Ishikawa (cell line): Measurements from ENCODE around the gene JARID2.

Experiments used
- EGR1 ChIP-seq: IDR thresholded peaks from 2 replicates; pipeline ENCODE4 v1.6.1; 2012
- RAD21 ChIP-seq: IDR thresholded peaks from 2 replicates; pipeline ENCODE4 v1.6.1; 2012; ENCODE audit warnings: low read depth
- TEAD4 ChIP-seq: IDR thresholded peaks from 2 replicates; pipeline ENCODE4 v1.6.1; 2012
- TF ChIP-seq, protein P1 (sequence below): IDR thresholded peaks from 2 replicates; pipeline ENCODE4 v1.6.1; 2012; ENCODE audit warnings: low read depth, mild to moderate bottlenecking

- no peak for TF ChIP-seq RAD21
- TF ChIP-seq EGR1: no peak
- TF ChIP-seq TEAD4: no peak
- TF ChIP-seq, protein P1, sequence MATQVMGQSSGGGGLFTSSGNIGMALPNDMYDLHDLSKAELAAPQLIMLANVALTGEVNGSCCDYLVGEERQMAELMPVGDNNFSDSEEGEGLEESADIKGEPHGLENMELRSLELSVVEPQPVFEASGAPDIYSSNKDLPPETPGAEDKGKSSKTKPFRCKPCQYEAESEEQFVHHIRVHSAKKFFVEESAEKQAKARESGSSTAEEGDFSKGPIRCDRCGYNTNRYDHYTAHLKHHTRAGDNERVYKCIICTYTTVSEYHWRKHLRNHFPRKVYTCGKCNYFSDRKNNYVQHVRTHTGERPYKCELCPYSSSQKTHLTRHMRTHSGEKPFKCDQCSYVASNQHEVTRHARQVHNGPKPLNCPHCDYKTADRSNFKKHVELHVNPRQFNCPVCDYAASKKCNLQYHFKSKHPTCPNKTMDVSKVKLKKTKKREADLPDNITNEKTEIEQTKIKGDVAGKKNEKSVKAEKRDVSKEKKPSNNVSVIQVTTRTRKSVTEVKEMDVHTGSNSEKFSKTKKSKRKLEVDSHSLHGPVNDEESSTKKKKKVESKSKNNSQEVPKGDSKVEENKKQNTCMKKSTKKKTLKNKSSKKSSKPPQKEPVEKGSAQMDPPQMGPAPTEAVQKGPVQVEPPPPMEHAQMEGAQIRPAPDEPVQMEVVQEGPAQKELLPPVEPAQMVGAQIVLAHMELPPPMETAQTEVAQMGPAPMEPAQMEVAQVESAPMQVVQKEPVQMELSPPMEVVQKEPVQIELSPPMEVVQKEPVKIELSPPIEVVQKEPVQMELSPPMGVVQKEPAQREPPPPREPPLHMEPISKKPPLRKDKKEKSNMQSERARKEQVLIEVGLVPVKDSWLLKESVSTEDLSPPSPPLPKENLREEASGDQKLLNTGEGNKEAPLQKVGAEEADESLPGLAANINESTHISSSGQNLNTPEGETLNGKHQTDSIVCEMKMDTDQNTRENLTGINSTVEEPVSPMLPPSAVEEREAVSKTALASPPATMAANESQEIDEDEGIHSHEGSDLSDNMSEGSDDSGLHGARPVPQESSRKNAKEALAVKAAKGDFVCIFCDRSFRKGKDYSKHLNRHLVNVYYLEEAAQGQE: no peak
These were observed 215.5 kb downstream of the JARID2 start for GRCh38 chr6:15461127-15461944.
